Bronchial epithelial cell (primary cell): ENCODE results near the gene GANC. TPM values are rescaled to one million over a fixed set of nuclear protein-coding genes. Genes with fewer than 3 reads are reported as not detected.

Experiments
- DNase-seq: peaks from one replicate; pipeline ENCODE4 v3.0.0-alpha.2; 2010; ENCODE audit warnings: low read depth
- FAIRE-seq: peaks from 2 replicates; lab custom pipeline; 2011; peaks lifted over from hg19 to GRCh38; lab: Jason Lieb, UNC
- H3K27me3 ChIP-seq: 2 replicates; pipeline ENCODE4 v1.5.1; 2011; ENCODE audit warnings: low read length; ENCODE audit not compliant: control insufficient read depth, insufficient read depth
- H3K36me3 ChIP-seq: 2 replicates; pipeline ENCODE4 v1.5.1; 2011; ENCODE audit warnings: low read length; ENCODE audit not compliant: control insufficient read depth, insufficient read depth
- H3K4me3 ChIP-seq: 2 replicates; pipeline ENCODE4 v1.5.1; 2011; ENCODE audit warnings: mild to moderate bottlenecking, low read depth, low read length, control low read depth
- total RNA-seq: library from RNA; depleted of rRNA; stranded (reverse); fragments of >200 nt; gene quantifications from 2 replicates; pipeline ENCODE4 v1.2.1, GENCODE V29; 2014
- TF ChIP-seq, protein P1 (sequence below): IDR thresholded peaks from 2 replicates; pipeline ENCODE4 v1.5.1; 2011; ENCODE audit warnings: mild to moderate bottlenecking, moderate library complexity, low read length, control low read depth, inconsistent platforms; ENCODE audit not compliant: insufficient read depth, severe bottlenecking

GANC gene
- total RNA-seq, 1 donor from 2014 or later, result 13.2 TPM

DNA sequence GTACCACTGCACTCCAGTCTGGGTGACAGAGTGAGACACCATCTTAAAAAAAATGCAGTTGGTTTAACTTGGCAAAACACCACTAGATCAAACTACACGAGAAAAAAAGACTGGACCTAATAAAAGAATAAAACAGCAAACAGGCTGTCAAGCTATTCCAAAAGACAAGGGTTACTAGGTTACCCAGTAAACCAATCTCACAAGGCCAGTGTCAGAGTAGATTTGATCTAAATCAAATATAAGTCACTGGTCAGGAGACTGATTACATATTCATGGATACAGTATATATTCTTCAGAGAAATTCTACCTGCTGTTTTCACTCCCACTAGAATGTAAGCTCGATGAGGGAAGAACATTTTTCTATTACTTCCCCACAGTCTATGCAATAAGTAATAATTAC lies 2.5 kb upstream of the GANC start:
- H3K4me3 ChIP-seq, result no peak overlapping the region
- peaks cover 2% of the 10 kb centered on the region for H3K36me3 ChIP-seq
- H3K27me3 ChIP-seq, result no peaks in the 10 kb centered on the region
- TF ChIP-seq, protein P1, sequence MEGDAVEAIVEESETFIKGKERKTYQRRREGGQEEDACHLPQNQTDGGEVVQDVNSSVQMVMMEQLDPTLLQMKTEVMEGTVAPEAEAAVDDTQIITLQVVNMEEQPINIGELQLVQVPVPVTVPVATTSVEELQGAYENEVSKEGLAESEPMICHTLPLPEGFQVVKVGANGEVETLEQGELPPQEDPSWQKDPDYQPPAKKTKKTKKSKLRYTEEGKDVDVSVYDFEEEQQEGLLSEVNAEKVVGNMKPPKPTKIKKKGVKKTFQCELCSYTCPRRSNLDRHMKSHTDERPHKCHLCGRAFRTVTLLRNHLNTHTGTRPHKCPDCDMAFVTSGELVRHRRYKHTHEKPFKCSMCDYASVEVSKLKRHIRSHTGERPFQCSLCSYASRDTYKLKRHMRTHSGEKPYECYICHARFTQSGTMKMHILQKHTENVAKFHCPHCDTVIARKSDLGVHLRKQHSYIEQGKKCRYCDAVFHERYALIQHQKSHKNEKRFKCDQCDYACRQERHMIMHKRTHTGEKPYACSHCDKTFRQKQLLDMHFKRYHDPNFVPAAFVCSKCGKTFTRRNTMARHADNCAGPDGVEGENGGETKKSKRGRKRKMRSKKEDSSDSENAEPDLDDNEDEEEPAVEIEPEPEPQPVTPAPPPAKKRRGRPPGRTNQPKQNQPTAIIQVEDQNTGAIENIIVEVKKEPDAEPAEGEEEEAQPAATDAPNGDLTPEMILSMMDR, result no peak
- FAIRE-seq, result no peak
- no peak for DNase-seq

DNA sequence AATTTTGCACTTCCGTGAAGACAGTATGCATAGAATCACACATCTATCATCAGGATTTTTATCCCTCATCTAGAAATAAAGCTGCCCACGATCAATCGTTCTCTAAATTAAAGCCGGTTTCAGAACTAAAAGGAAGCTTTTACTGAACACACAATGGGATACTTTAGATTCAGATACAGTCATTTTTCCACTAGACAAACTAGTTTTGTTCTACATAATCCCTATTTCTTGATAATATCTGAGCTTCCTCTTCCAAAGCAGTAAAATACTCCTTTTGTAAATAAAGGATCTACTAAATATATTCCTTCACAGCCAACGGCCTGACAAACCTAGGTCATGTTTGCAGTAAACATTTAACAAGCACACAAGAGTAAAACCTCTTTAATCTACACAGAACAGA lies 2.0 kb upstream of the GANC start:
- Histone ChIP-seq H3K4me3 (no peak overlapping the region), H3K27me3 (no peaks in the 10 kb centered on the region), H3K36me3 (peaks cover 2% of the 10 kb centered on the region)
- TF ChIP-seq, protein P1, result no peak
- DNase-seq (no peak), FAIRE-seq (no peak)

DNA sequence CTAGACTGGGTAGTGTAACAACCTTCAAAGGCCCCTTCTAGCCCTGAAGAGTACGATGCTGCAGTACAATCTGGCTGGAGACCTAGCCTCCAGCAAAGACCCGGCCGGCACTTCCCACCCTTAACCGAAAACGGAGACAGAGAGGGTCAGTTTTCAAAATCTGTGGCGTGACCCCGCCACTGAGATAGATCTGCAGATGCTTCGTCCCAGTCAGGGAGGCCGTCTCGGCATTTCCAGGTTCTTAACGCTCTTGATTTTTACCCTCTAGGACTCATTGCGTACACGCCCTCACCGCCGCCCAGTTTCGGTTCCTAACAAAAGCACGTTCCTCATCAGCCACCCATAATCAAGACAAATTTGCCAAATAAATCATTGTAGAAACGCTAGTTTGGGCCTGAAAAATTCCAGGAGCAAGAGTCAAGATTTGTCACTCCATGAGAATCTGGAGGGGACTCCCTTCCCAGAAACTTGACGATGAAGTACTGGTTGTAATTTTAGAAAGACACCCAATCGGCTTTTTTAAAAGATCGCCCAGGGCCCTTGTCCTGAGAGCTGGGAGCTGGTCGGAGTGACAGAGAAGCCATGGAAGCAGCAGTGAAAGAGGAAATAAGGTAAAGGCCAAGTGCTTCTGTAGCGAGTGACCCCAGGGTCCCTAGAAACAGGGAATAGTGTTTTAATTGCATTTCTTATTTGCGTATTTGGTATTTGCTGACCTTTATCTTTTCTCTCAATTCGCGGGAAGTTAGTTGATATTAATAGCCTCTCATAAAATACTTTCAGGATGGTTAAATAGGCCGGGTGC lies 1.1 kb downstream of the GANC start:
- no peaks in the 10 kb centered on the region for H3K27me3 ChIP-seq

DNA sequence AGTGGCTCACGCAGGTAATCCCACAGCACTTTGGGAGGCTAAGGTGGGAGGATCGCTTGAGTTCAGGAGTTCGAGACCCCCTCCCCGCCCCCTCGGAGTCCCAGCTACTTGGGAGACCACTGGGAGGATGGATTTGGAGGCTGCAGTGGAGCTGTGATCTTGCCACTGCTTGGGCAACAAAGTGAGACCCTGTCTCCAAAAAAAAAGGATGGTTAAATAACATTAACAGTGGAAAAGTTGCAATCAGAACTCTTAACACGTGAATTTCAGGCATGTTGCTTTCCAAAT lies 1.6 kb downstream of the GANC start:
- TF ChIP-seq, protein P1, result no peak
- FAIRE-seq, result no peak

More for the DNA sequence above, 1.1 kb downstream of the GANC start:
- peak; percentile 92 for DNase-seq
- Histone ChIP-seq H3K36me3 (no peaks in the 10 kb centered on the region), H3K4me3 (peak overlapping the region; percentile 48)
- no peak for FAIRE-seq
- TF ChIP-seq, protein P1, result no peak

DNA sequence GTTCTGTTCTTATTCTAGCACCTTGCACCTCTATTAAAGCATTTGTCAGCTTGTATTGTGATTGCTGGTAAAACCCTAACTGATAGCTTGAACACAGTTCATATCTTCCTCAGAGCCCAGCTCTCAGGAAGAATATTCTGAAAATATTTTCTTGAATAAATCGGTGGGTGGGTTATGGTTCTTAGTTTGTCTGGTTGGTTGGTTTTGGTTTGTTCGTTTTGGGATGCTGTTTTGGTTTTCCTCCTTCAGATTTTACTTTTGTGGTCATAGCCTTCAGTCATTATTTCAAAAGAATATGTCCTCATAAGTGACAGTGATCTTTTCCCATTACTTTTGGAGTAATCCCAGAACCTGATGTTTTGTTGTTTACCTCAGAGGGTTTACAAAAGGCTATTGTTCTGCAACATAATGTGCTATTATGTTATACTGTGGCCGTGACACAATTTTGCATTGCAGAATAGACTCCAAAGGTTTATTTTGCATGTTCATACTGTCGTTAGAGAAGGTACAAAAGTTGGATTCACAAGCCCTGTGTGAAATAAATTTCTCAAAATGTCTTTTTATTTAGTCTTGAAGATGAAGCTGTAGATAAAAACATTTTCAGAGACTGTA lies 2.9 kb downstream of the GANC start:
- peak overlapping the region; percentile 48 for H3K4me3 ChIP-seq
- no peak for FAIRE-seq

More for the DNA sequence above, 1.6 kb downstream of the GANC start:
- Histone ChIP-seq H3K4me3 (peak overlapping the region; percentile 48), H3K36me3 (peaks cover 1% of the 10 kb centered on the region), H3K27me3 (no peaks in the 10 kb centered on the region)
- DNase-seq, result no peak

More for the DNA sequence above, 2.9 kb downstream of the GANC start:
- TF ChIP-seq, protein P1, result no peak
- Histone ChIP-seq H3K36me3 (peaks cover 3% of the 10 kb centered on the region), H3K27me3 (no peaks in the 10 kb centered on the region)
- no peak for DNase-seq
